Erythroblast (primary cell): ENCODE results near the gene ITSN1.
"Not testable (repeated sequence)": the region's sequence is repeated elsewhere in the genome, so short reads cannot be mapped to it uniquely, and the experiment has no call there.

Experiments
- DNase-seq, 2 experiments: peaks; one replicate each; lab custom pipeline; 2025; lab: John Stamatoyannopoulos, UW
- GATA1 ChIP-seq: IDR thresholded peaks from 2 replicates; pipeline ENCODE4 v1.6.1; 2011; ENCODE audit warnings: low read depth, mild to moderate bottlenecking, control low read depth, low read length, moderate library complexity
- POLR2A ChIP-seq: IDR thresholded peaks from 2 replicates; pipeline ENCODE4 v1.6.1; 2011; ENCODE audit warnings: mild to moderate bottlenecking, low read length

Gene ITSN1

GRCh38 chr21:33659568-33659949, 17.3 kb downstream of the ITSN1 start:
- TF ChIP-seq GATA1 = no peak
- no peak for TF ChIP-seq POLR2A
- DNase-seq = peak; percentile 9 to 25

DNA sequence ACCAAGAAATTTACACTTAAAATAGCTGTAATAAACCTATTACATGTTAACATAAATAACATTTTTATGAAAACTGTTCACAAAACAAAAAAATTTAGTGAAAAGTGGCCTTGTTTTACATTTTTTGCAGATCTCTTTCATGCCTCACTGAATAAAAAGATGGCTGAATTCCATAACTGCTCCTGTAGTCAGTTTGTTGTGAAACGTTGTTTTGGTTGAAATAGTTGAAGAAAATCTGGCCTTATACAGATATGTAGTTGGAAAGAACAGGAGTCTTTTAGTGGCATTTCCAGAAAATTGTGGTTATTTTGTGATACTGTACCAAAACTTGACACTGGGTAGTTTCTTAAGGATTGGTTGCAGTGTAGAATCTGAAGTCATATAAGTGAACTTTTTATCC, 18.1 kb downstream of the ITSN1 start:
- DNase-seq = no peak
- TF ChIP-seq GATA1 = no peak
- no peak for TF ChIP-seq POLR2A

- no peak for TF ChIP-seq GATA1
- no peak for TF ChIP-seq POLR2A
- no peak for DNase-seq
Observed at GRCh38 chr21:33661146-33661545, 18.8 kb downstream of the ITSN1 start.

DNA sequence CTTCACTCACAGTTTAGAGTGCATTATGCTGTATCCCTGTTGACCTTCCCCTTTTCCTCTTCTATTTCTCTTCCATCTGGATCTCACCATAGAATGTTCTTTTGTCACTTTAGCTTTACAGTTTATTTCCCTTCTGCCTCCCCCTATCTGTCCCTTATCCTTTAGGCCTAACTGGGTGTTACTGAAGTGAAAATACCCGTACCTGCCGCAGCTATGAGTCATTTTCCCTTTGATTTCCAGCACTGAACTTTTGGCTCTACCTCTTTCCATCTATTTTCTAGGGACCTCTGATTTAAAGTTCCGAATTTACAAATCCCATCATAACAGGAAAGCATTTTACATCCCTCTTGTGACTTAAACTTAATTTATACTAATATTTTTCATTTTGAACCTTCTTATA, 19.7 kb downstream of the ITSN1 start:
- TF ChIP-seq GATA1 = no peak
- no peak for TF ChIP-seq POLR2A
- no peak for DNase-seq

GRCh38 chr21:33663241-33663640, 20.9 kb downstream of the ITSN1 start:
- DNase-seq = no peak
- TF ChIP-seq POLR2A (no peak), GATA1 (no peak)

DNA sequence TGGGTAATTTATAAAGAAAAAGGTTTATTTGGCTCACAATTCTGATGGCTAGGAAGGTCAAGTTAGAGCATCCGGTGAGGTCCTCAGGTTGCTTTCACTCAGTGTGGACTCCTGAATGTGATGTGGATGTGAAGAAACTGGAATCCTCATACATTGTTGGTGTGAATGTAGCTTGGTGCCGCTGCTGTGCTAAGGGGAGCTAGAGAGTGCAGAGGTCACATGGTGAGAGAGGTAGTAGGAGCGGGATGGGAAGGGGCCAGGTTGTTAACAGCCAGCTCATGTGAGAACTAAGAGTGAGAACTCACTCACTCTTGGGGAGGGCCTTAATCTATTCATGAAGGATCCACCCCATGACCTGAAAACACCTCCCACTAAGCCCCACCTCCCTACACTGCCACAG, 21.8 kb downstream of the ITSN1 start:
- no peak for TF ChIP-seq POLR2A
- no peak for TF ChIP-seq GATA1
- no peak for DNase-seq

DNA sequence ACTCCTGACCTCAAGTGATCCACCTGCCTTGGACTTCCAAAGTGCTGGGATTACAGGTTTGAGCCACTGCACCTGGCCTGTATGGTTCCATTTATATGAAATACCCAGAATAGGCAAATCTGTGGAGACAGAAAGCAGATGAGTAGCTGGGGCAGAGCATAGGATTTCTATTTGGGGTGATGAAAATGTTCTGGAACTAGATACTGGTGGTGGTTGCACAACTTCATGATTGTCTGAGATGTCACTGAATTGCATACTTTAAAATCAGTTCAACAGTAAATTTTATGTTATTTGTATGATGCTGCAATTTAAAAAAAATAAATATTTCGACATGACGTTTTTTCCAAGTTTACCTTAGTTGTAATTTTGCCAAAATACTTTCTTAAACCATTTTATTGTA, 23.9 kb downstream of the ITSN1 start:
- TF ChIP-seq POLR2A (no peak), GATA1 (no peak)
- DNase-seq = no peak

- TF ChIP-seq POLR2A = no peak
- no peak for TF ChIP-seq GATA1
- no peak for DNase-seq
Observed at GRCh38 chr21:33667636-33668035, 25.3 kb downstream of the ITSN1 start.

GRCh38 chr21:33668180-33668579, 25.9 kb downstream of the ITSN1 start:
- no peak for TF ChIP-seq GATA1
- TF ChIP-seq POLR2A = no peak
- no peak for DNase-seq

- DNase-seq = no peak
- no peak for TF ChIP-seq GATA1
- TF ChIP-seq POLR2A = no peak
Observed at GRCh38 chr21:33668620-33669019, 26.3 kb downstream of the ITSN1 start.

DNA sequence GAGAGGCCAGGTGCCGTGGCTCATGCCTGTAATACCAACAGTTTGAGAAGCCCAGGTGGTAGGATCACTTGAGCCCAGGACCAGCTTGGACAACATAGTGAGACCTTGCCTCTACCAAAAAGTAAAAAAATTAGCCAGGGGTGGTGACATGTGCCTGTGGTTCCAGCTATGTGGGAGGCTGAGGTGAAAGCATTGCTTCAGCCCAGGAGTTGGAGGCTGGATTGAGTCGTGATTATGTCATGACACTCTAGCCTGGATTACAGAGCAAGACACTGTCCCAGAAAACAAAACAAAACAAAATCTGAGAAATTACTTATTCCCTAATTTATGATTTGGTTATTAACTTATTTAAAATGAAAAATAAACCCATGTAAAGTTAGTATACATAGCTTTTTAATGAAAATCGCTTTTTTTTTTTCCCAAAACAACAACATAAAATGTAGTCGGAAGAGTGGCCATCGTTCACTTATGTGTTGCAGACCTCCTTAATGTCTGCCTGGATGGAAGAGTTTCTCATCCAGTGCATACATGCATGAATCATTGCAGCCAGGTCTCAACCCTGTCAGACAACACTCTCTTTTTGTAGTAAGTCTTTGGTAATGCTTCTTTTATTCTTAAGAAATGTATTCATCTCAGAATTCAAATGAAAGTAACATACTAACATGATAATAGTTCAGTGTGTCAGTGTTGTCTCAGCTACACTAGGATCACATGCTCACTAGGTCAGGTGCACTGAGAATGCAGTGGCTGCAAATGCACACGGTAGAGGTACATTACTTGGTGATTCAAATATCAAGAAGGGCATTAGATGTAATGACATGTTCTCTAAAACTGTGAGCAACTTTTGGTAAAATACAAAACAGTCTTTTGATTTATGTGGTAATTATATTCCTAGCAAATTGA, 28.0 kb downstream of the ITSN1 start:
- TF ChIP-seq POLR2A = no peak
- no peak for TF ChIP-seq GATA1
- no peak for DNase-seq

GRCh38 chr21:33673473-33673872, 31.2 kb downstream of the ITSN1 start:
- no peak for DNase-seq
- TF ChIP-seq GATA1 = no peak
- TF ChIP-seq POLR2A = no peak

DNA sequence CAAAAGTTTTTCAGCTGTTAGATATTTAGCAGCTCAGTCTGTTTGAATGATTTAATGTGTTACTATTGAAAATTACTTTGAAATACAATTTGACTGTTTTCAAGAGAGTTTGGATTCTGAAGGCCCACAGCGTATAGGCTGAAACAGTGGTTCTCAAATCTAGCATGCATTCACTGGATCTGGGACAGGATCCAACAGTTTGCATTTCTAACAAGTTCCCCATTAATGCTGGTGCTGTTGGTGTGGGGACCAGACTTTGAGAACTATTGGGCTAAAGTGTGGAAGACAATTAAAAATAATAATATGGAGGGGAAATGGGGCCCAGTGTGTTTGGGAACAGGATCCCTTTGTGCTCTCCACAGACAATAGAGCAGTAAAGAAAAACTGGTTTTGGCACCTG, 31.9 kb downstream of the ITSN1 start:
- TF ChIP-seq GATA1 (no peak), POLR2A (no peak)

GRCh38 chr21:33676666-33677065, 34.4 kb downstream of the ITSN1 start:
- not testable (repeated sequence) for DNase-seq

More for the DNA sequence above, 31.9 kb downstream of the ITSN1 start:
- no peak for DNase-seq

GRCh38 chr21:33677450-33677849, 35.1 kb downstream of the ITSN1 start:
- no peak for DNase-seq

More at GRCh38 chr21:33677450-33677849, 35.1 kb downstream of the ITSN1 start:
- no peak for TF ChIP-seq GATA1
- no peak for TF ChIP-seq POLR2A
